Neutrophil (primary cell): ENCODE measurements around the gene METRNL.

Source experiments
- H3K27ac ChIP-seq: fragments of 200-600 bp; sonication (generic); 2 replicates; pipeline ENCODE4 v1.5.1; 2016; ENCODE audit warnings: mild to moderate bottlenecking, moderate library complexity
- H3K27me3 ChIP-seq: fragments of 200-600 bp; sonication (generic); 2 replicates; pipeline ENCODE4 v1.6.0; 2016; ENCODE audit warnings: mild to moderate bottlenecking
- H3K36me3 ChIP-seq: fragments of 200-600 bp; sonication (generic); 2 replicates; pipeline ENCODE4 v1.5.1; 2017
- H3K4me1 ChIP-seq, 2 experiments: fragments of 200-600 bp in 1 of 2; sonication (generic) in 1 of 2; 1 replicate in 1 of 2; 2 replicates in 1 of 2; pipeline versions ENCODE4 v1.5.1 to v1.6.1; 2013 to 2016; ENCODE audit warnings: low read depth in 1 of 2, low read length in 1 of 2, mild to moderate bottlenecking in 1 of 2, moderate library complexity in 1 of 2; ENCODE audit not compliant: control insufficient read depth in 1 of 2, insufficient read depth in 1 of 2
- H3K4me3 ChIP-seq, 2 experiments: fragments of 200-600 bp in 1 of 2; sonication (generic) in 1 of 2; 1 replicate in 1 of 2; 2 replicates in 1 of 2; pipeline ENCODE4 v1.5.1; 2013 to 2016; ENCODE audit warnings: low read depth in 1 of 2, low read length in 1 of 2, mild to moderate bottlenecking in 1 of 2, moderate library complexity in 1 of 2
- H3K9me3 ChIP-seq: fragments of 200-600 bp; sonication (generic); 2 replicates; pipeline ENCODE4 v1.5.1; 2016
- TF ChIP-seq, protein P1 (sequence below): fragments of 200-600 bp; sonication (generic); IDR thresholded peaks from 2 replicates; pipeline ENCODE4 v1.5.1; 2016; ENCODE audit warnings: antibody characterized with exemption

The METRNL gene

DNA sequence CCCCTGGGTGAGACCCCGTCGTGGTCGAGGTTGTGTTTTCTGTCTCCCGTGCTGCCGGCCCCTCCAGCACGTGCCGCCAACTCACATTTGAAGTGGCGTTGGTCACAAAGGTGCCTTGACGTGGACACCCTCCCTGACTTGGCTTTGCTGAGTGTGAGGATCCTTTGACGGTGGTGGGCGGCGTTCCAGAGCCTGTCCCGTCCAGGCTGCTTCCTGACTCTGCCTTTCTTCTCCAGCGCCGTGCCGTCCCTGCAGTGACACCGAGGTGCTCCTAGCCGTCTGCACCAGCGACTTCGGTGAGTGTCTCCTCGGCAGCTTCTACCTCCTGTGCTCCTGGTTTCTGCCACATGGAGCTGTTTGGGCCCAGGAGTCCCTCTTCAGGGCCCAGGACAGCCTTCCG is 13.5 kb downstream of the METRNL start:
- no peaks in the 10 kb centered on the region for H3K9me3 ChIP-seq
- no peak overlapping the region for H3K27ac ChIP-seq
- H3K4me3 ChIP-seq = no peak overlapping the region
- peaks cover 26% of the 10 kb centered on the region for H3K36me3 ChIP-seq
- TF ChIP-seq, protein P1, sequence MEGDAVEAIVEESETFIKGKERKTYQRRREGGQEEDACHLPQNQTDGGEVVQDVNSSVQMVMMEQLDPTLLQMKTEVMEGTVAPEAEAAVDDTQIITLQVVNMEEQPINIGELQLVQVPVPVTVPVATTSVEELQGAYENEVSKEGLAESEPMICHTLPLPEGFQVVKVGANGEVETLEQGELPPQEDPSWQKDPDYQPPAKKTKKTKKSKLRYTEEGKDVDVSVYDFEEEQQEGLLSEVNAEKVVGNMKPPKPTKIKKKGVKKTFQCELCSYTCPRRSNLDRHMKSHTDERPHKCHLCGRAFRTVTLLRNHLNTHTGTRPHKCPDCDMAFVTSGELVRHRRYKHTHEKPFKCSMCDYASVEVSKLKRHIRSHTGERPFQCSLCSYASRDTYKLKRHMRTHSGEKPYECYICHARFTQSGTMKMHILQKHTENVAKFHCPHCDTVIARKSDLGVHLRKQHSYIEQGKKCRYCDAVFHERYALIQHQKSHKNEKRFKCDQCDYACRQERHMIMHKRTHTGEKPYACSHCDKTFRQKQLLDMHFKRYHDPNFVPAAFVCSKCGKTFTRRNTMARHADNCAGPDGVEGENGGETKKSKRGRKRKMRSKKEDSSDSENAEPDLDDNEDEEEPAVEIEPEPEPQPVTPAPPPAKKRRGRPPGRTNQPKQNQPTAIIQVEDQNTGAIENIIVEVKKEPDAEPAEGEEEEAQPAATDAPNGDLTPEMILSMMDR = no peak
- H3K4me1 ChIP-seq = peaks cover 0 to 6% of the 10 kb centered on the region in 2 experiments
- peaks cover 27% of the 10 kb centered on the region for H3K27me3 ChIP-seq

DNA sequence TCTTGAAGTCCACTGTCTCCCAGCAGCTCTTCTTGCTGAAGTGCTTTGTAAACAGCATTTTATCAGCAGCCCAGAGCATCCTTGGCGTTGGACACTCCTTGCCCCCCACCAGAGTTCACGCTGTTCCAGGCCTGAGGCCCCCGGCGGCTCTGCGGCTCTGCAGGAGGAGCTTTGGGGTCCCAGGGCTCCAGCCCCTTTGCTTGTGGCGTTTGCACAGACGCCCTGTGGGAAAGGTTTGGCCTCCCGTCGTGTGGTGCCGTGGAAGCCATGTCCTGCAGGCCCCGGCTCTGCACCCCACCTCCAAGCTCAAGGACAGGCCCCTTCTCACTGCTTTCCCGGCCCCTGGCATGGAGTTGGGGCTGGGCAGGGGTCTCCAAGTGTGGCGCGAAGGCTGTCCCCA is 14.1 kb downstream of the METRNL start:
- Histone ChIP-seq H3K9me3 (no peaks in the 10 kb centered on the region), H3K4me3 (no peak overlapping the region), H3K4me1 (peaks cover 0 to 4% of the 10 kb centered on the region in 2 experiments), H3K27me3 (peaks cover 28% of the 10 kb centered on the region), H3K27ac (no peak overlapping the region), H3K36me3 (peaks cover 26% of the 10 kb centered on the region)
- TF ChIP-seq, protein P1 = no peak

GRCh38 chr17:83094291-83094690 is 14.9 kb downstream of the METRNL start:
- Histone ChIP-seq H3K4me1 (no peaks in the 10 kb centered on the region), H3K27ac (no peak overlapping the region), H3K27me3 (peaks cover 28% of the 10 kb centered on the region), H3K36me3 (peaks cover 26% of the 10 kb centered on the region), H3K4me3 (no peak overlapping the region), H3K9me3 (no peaks in the 10 kb centered on the region)
- TF ChIP-seq, protein P1 = no peak

DNA sequence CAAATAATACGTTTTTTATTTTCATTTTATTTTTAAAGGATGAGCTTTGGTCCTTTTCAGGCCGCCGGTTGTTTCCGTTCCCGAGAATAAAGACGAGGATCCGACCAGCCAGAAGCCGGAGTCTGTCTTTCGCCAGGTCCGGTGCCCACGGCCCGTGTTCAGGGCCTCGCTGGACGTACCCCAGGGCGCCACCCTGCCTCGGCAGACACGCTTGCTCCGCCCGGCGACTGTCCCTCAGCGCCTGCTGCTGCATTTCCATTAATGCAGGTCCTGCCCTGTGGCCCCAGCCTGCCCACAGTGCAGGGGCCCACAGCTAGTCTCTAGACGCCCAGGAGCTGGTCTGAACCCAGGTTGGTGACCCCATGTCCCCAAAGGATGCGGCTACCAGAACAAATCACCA is 15.6 kb downstream of the METRNL start:
- H3K36me3 ChIP-seq = peaks cover 26% of the 10 kb centered on the region
- H3K9me3 ChIP-seq = no peaks in the 10 kb centered on the region
- H3K4me1 ChIP-seq = no peaks in the 10 kb centered on the region
- H3K27ac ChIP-seq = no peak overlapping the region
- TF ChIP-seq, protein P1 = no peak
- H3K4me3 ChIP-seq = no peak overlapping the region
- H3K27me3 ChIP-seq = peaks cover 34% of the 10 kb centered on the region

GRCh38 chr17:83096401-83097224 is 17.2 kb downstream of the METRNL start:
- Histone ChIP-seq H3K36me3 (peaks cover 26% of the 10 kb centered on the region), H3K27ac (no peak overlapping the region)
- TF ChIP-seq, protein P1 = no peak

More at GRCh38 chr17:83096401-83097224, 17.2 kb downstream of the METRNL start:
- H3K27me3 ChIP-seq = peaks cover 50% of the 10 kb centered on the region
- no peaks in the 10 kb centered on the region for H3K4me1 ChIP-seq
- no peaks in the 10 kb centered on the region for H3K9me3 ChIP-seq
- H3K4me3 ChIP-seq = no peak overlapping the region
